Spleen (tissue), 7 donors: ENCODE data around the gene ARHGAP24.

Source experiments
- CTCF ChIP-seq, 11 experiments: fragments of 200-600 bp in 7 of 11; fragments of 450-650 bp in 4 of 11; sonication (generic) in 4 of 11; IDR thresholded peaks in 8 of 11; conservative IDR thresholded peaks in 3 of 11; 1 replicate in 7 of 11; 2 replicates in 4 of 11; pipeline versions ENCODE4 v1.4.0 to v1.8.0; 2016 to 2021; ENCODE audit warnings: antibody characterized with exemption in 11 of 11, inconsistent platforms in 4 of 11, mild to moderate bottlenecking in 1 of 11
- POLR2AphosphoS5 ChIP-seq, 3 donors: sonication (generic); formaldehyde crosslinking; IDR thresholded peaks; one replicate each; pipeline ENCODE4 v1.5.1; 2017; ENCODE audit warnings: antibody characterized with exemption in 3 of 3
- donor health status: DM: no; HTN: no; CAD: no; lungs with moderate emphysema.
- donor health status: DM: no; HTN: no; CAD: no.
- donor health status: DM: no; HTN: no; CAD: no.

GRCh38 chr4:85862896-85863295 lies 387.9 kb downstream of the ARHGAP24 start:
- TF ChIP-seq CTCF (IDR thresholded peaks at IDR 0.05 in 8 of 11, conservative IDR thresholded peaks at IDR 0.05 in 3 of 11) (no peak), POLR2AphosphoS5 (IDR thresholded peaks at IDR 0.05) (no peak)
